Renal pelvis (tissue), 4 donors: ENCODE results near the gene FRMD4A. TPM values are rescaled to one million over a fixed set of nuclear protein-coding genes. Genes with fewer than 3 reads are reported as not detected.
A peak's percentile ranks its signal among the peaks of the same experiment; 100 is the strongest.

Experiments
- DNase-seq: peaks from one replicate; pipeline ENCODE4 v3.0.0-alpha.2; 2013
- polyA plus RNA-seq, 3 donors: library from polyadenylated mRNA; unstranded; fragments of 120-200 nt; gene quantifications; one replicate each; pipeline ENCODE4 v1.2.1, GENCODE V29; 2013; ENCODE audit not compliant: insufficient read length in 3 of 3

FRMD4A gene
- polyA plus RNA-seq, 3 donors: 84.7 to 99.4 (median 87.2) TPM

GRCh38 chr10:13684806-13685482, 645.8 kb downstream of the FRMD4A start:
- DNase-seq: no peak

GRCh38 chr10:13684252-13684791, 646.4 kb downstream of the FRMD4A start:
- peak; percentile 66 for DNase-seq

- no peak for DNase-seq
Observed at GRCh38 chr10:13683017-13683416, 647.7 kb downstream of the FRMD4A start.

DNA sequence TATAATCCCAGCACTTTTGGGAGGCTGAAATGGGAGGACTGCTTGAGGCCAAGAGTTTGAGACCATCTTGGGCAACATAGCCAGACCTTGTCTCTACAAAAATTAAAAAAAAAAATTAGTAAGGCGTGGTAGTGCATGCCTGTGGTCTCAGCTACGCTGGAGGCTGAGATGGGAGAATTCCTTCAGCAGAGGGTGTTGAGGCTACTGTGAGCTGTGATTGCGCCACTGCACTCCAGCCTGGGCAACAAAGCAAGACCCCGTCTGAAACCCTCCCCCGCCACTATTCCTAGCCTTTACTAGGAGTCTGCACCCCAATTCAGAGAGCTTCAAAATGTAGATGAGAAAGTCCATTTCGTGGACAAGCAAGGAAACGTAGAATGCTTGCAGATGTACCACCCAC, 648.8 kb downstream of the FRMD4A start:
- no peak for DNase-seq

DNA sequence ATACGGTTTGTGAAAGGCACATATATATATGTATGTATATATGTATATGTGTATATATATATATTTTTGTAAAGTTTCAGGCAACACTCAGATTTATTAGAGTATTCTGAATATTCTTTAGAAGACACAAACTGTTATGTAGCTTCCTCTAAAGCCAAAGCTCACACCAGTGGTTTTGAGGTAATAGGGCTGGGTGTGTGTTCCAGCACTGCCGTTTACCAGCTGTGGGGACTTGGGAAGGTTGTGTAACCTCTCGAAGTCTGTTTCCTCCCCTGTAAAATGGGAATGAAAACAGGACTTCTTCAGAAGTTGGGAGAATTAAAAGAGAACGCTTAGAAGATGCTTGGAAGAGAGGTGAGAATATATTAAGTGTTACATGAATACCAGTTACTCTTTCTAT, 649.2 kb downstream of the FRMD4A start:
- DNase-seq: no peak

GRCh38 chr10:13681095-13681494, 649.6 kb downstream of the FRMD4A start:
- DNase-seq: peak; percentile 65

DNA sequence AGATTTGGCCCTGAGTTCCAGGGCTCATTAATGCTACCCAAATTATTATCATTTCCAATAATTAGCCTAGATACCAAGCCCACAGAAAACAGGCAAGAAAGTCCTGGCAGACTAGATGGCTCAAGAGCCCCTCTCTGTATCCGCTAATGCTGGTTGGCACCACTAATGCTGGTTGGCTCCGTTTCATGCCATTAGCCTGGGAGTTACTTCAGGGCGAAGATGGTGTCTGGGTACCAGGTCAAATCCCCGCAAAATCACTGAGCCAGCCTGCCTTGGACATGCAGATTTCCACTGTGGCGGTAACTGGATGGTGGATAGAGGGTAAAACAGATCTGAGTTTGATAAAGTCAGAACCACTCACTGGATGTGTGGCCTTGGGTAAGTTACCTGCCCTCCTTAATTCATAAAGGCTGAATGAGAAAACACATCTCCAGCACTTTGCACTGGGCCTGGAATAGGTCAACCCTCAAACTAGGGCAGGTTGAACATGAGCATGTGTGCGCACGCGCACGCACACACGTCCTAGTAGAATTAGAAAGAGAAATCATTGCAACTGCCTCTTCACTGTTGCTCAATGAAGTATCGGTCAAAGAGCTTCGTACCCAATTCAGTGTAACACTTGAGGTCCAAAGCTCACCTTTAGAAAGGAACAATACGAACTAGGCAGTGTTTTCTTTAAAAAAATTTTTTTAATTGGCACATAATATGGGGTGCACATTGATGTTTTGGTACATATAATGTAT, 652.5 kb downstream of the FRMD4A start:
- no peak for DNase-seq

DNA sequence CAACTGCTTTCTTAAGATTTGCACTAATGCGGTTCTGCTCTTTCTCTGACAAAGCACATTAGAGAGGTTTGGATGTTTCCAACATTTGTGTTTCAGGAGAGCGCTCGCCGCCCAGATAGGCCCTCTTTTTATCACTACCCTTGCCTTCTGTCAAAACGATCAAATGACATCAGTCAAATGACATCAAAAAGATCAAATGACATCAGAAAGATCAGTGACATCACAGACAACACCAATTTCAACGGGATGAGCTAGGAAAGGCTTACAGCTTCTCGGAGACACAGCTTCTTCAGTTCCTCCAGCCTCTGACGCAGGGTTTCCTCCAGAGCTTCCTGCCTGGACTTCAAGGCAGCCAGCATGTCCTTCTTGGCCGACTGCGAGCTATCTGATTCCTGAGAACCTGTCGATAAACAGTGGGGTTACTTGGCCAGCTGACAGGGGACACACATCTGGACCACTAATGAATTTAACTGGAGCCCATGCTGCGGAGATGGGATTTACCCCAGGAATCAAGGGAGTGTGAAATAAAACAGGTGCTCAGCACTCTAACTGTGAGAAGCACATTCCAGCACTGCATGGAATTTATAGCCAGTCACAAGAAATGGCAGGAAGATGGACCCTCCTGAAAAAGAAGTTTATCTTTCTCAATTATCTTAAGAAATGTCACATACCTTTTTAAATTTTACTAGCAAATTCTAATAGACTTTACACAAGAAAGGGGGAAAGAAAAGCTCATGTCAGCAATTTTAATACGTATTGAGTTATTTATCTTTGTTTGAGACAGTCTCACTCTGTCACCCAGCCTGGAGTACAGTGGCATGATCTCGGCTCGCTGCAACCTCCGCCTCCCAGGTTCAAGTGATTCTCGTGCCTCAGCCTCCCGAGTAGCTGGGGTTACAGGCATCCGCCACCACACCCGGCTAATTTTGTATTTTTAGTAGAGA, 655.8 kb downstream of the FRMD4A start:
- DNase-seq: no peak

GRCh38 chr10:13673156-13673555, 657.6 kb downstream of the FRMD4A start:
- DNase-seq: peak; percentile 76

DNA sequence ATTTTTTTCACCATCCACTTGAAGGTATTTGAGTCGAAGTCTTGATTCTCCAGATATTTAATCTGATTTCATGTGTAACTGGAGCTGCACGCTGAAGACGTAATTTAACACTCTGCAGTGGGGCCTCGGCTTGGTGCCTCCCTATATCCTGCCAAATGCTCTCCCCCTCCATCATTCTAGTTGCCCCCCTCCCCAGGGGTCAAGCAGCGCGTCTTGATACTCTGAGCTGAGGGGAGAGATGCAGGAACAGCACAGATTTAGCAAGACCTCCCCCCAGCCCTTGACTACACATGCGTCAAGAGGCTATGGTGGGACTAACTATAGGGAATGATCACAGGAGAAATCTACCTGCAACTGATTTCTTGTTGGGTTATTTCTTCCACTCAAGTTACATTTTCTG, 658.2 kb downstream of the FRMD4A start:
- DNase-seq: peak; percentile 68

DNA sequence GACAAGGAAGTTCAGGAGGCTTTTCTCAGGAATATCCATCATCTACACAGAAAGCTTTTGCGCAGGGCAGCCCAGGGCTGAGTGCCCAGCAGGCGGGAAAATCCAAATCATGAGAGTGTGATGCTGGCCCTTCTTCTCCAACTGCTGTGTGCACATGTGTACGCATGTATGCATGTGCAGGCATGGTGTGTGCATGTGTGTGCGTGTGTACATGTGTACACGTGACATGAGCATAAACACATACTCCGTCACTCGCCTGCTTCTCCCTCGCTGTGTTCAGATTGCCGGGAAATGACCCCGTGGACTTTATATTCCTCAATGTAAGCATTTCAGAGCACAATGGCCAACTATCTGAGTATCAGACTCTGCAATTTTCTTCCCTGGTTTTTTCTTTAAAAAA, 658.8 kb downstream of the FRMD4A start:
- no peak for DNase-seq

GRCh38 chr10:13670311-13670710, 660.4 kb downstream of the FRMD4A start:
- DNase-seq: no peak

DNA sequence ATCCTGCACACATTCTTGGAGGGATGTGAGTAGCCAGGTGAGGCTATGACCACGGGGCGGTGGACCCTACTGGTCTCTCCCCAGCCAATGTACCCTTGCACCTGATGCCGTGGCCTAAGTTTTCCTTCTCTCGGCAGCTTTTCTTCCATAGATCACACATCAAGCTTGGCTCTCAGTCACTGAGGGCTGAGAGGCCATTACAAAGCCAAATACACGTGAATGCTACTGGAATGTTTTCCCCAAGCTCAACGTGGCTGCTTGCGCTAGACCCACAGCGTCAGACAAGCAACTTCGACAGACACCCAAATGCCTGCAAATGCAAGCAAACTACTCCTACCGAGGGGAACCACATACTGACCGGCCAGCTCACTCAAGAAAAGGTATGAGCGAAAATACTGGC, 660.8 kb downstream of the FRMD4A start:
- no peak for DNase-seq

- DNase-seq: no peak
Observed at GRCh38 chr10:13669182-13669855, 661.4 kb downstream of the FRMD4A start.

DNA sequence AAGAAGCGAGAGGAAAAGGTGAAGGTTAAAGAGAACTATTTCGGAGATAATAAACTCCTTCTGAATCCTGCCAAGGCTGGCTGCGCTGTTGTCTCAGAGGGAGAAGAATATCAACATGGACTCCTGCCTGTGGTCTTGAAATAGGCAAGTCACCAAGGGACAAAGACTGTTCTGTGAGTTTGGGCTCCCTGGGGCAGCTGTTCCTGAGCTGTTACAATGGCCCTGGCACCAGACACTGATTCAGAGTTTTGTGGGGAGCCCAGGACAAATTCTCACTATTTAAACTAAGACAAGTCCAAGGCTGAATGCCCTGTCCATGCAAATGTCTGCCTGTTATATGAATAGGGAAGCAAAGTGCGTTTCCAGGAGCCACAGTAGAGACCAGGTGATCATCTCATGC, 662.6 kb downstream of the FRMD4A start:
- DNase-seq: no peak

DNA sequence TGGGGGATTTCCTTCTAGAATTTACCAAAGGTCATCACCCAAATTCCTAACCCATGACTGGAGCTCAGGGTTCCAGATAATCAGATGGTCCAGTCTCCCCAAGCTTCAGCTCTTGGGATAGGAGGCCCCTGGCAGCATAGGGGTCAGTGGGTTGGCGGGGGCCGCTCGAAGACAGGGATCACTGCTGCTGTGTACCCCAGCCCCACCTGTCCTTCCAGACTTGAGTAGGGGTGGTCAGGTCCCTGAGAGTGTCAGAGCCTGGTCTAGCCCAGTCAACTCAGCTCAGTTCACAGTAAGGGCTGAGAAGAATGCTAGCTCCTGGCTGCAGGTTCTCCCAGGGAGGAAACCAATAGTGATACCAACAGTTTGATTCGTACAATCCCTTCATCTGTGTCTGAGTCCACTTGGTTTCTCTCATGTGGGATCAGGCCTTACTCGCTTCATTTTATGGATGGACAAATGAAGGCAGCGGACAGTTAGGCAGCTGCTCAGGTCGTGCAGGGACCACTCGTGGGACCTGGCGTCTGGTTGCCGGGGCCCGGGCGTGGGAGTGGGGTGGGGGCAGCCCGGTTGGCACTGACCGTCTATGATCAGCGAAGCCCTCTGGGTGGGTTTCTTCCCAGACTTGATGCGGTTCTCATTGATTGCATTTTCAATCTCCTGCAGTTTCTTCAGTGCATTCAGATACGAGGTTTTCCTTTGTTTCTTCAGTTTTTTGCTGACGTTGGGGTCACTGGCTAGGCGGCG, 665.0 kb downstream of the FRMD4A start:
- no peak for DNase-seq

GRCh38 chr10:13661256-13661655, 669.5 kb downstream of the FRMD4A start:
- no peak for DNase-seq

GRCh38 chr10:13660551-13660920, 670.2 kb downstream of the FRMD4A start:
- DNase-seq: no peak

DNA sequence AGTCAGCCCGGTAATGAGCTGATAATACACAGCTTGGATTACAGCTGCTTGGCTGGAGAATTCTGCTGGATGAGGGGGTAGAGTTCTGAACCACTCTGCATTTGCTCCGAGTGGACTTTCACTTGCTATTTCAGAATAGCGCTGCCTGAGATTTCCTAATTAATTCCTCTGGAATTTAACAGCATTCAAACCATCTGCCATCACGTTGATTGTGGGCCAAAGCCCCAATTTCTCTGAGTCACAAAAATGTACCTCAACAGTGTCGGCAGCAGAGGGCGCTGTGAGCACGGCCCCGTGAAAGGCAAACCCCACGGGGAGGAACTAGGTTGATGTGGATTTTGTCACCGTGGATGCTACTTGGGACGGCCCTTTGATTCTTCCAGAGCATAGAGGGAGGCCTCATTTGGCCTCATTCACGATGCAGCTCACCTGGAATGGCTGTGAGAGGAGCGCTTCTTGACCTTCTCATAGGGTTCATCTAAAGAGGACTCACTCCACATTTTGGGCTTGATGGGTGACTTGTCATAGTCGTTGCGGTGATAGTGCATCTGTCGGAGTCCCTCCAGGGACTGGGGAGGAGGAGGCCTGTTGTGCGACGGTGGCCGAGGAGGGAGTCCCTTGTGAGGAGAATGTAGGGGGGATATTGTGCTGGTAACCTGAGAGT, 670.7 kb downstream of the FRMD4A start:
- DNase-seq: no peak
